IPS-15b (cell line): ENCODE results near the gene NELL1.

Experiments used
- H3K27me3 ChIP-seq: one replicate; pipeline ENCODE4 v1.6.1; 2013; ENCODE audit warnings: low read length; ENCODE audit not compliant: control insufficient read depth, insufficient read depth
- H3K36me3 ChIP-seq: one replicate; pipeline ENCODE4 v1.6.1; 2013; ENCODE audit warnings: low read length; ENCODE audit not compliant: control insufficient read depth, insufficient read depth
- H3K4me1 ChIP-seq: one replicate; pipeline ENCODE4 v1.6.1; 2013; ENCODE audit warnings: mild to moderate bottlenecking, low read length; ENCODE audit not compliant: control insufficient read depth, insufficient read depth
- H3K4me3 ChIP-seq: one replicate; pipeline ENCODE4 v1.5.1; 2013; ENCODE audit warnings: low read depth, low read length
- H3K9ac ChIP-seq: one replicate; pipeline ENCODE4 v1.6.1; 2013; ENCODE audit warnings: low read depth, mild to moderate bottlenecking, low read length
- H3K9me3 ChIP-seq: one replicate; pipeline ENCODE4 v1.6.1; 2013; ENCODE audit warnings: mild to moderate bottlenecking, low read length; ENCODE audit not compliant: control insufficient read depth, insufficient read depth

Gene NELL1

GRCh38 chr11:20639688-20640087 is 29.7 kb upstream of the NELL1 start:
- no peaks in the 10 kb centered on the region for H3K36me3 ChIP-seq
- no peaks in the 10 kb centered on the region for H3K4me1 ChIP-seq
- H3K9ac ChIP-seq: no peak overlapping the region
- H3K9me3 ChIP-seq: no peaks in the 10 kb centered on the region
- peaks cover 15% of the 10 kb centered on the region for H3K27me3 ChIP-seq
- H3K4me3 ChIP-seq: no peak overlapping the region

- no peak overlapping the region for H3K9ac ChIP-seq
- no peaks in the 10 kb centered on the region for H3K9me3 ChIP-seq
- H3K4me1 ChIP-seq: no peaks in the 10 kb centered on the region
- H3K36me3 ChIP-seq: no peaks in the 10 kb centered on the region
- H3K4me3 ChIP-seq: no peak overlapping the region
- H3K27me3 ChIP-seq: peaks cover 15% of the 10 kb centered on the region
Observed at GRCh38 chr11:20640401-20640800, 29.0 kb upstream of the NELL1 start.

GRCh38 chr11:20644360-20644759 is 25.0 kb upstream of the NELL1 start:
- Histone ChIP-seq H3K36me3 (no peaks in the 10 kb centered on the region), H3K9me3 (no peaks in the 10 kb centered on the region), H3K27me3 (peaks cover 10% of the 10 kb centered on the region), H3K4me3 (no peak overlapping the region), H3K4me1 (no peaks in the 10 kb centered on the region), H3K9ac (no peak overlapping the region)

GRCh38 chr11:20647976-20648565 is 21.3 kb upstream of the NELL1 start:
- no peaks in the 10 kb centered on the region for H3K9me3 ChIP-seq
- no peaks in the 10 kb centered on the region for H3K4me1 ChIP-seq
- peaks cover 3% of the 10 kb centered on the region for H3K27me3 ChIP-seq
- no peak overlapping the region for H3K9ac ChIP-seq
- H3K4me3 ChIP-seq: no peak overlapping the region
- H3K36me3 ChIP-seq: no peaks in the 10 kb centered on the region

GRCh38 chr11:20652150-20652806 is 17.1 kb upstream of the NELL1 start:
- Histone ChIP-seq H3K36me3 (no peaks in the 10 kb centered on the region), H3K4me1 (no peaks in the 10 kb centered on the region), H3K27me3 (no peaks in the 10 kb centered on the region), H3K9me3 (no peaks in the 10 kb centered on the region), H3K4me3 (no peak overlapping the region), H3K9ac (no peak overlapping the region)

- H3K9me3 ChIP-seq: no peaks in the 10 kb centered on the region
Observed at GRCh38 chr11:20654038-20654437, 15.3 kb upstream of the NELL1 start.

GRCh38 chr11:20656901-20657300 is 12.5 kb upstream of the NELL1 start:
- no peaks in the 10 kb centered on the region for H3K27me3 ChIP-seq
- no peak overlapping the region for H3K9ac ChIP-seq
- H3K9me3 ChIP-seq: no peaks in the 10 kb centered on the region
- peaks cover 3% of the 10 kb centered on the region for H3K4me1 ChIP-seq
- no peak overlapping the region for H3K4me3 ChIP-seq
- H3K36me3 ChIP-seq: no peaks in the 10 kb centered on the region

More at GRCh38 chr11:20654038-20654437, 15.3 kb upstream of the NELL1 start:
- no peaks in the 10 kb centered on the region for H3K36me3 ChIP-seq
- no peaks in the 10 kb centered on the region for H3K27me3 ChIP-seq
- peaks cover 3% of the 10 kb centered on the region for H3K4me1 ChIP-seq
- H3K9ac ChIP-seq: no peak overlapping the region
- no peak overlapping the region for H3K4me3 ChIP-seq

GRCh38 chr11:20658135-20658534 is 11.3 kb upstream of the NELL1 start:
- no peak overlapping the region for H3K4me3 ChIP-seq
- peaks cover 3% of the 10 kb centered on the region for H3K4me1 ChIP-seq
- H3K9ac ChIP-seq: no peak overlapping the region
- no peaks in the 10 kb centered on the region for H3K9me3 ChIP-seq
- H3K36me3 ChIP-seq: no peaks in the 10 kb centered on the region
- no peaks in the 10 kb centered on the region for H3K27me3 ChIP-seq

GRCh38 chr11:20661445-20661844 is 7.9 kb upstream of the NELL1 start:
- Histone ChIP-seq H3K36me3 (no peaks in the 10 kb centered on the region), H3K9ac (no peak overlapping the region), H3K27me3 (peaks cover 25% of the 10 kb centered on the region), H3K4me3 (no peak overlapping the region), H3K9me3 (no peaks in the 10 kb centered on the region), H3K4me1 (peaks cover 3% of the 10 kb centered on the region)

GRCh38 chr11:20661850-20662249 is 7.5 kb upstream of the NELL1 start:
- Histone ChIP-seq H3K4me1 (peaks cover 3% of the 10 kb centered on the region), H3K4me3 (no peak overlapping the region), H3K36me3 (no peaks in the 10 kb centered on the region), H3K27me3 (peaks cover 29% of the 10 kb centered on the region), H3K9ac (no peak overlapping the region), H3K9me3 (no peaks in the 10 kb centered on the region)

GRCh38 chr11:20668131-20668809 is 1.1 kb upstream of the NELL1 start:
- Histone ChIP-seq H3K9me3 (no peaks in the 10 kb centered on the region), H3K9ac (no peak overlapping the region), H3K4me3 (peak overlapping the region; percentile 69), H3K36me3 (no peaks in the 10 kb centered on the region), H3K27me3 (peaks cover 87% of the 10 kb centered on the region), H3K4me1 (peaks cover 19% of the 10 kb centered on the region)
